NOMO-1 treated with DMSO at 0.1 percent for 48 hours (cell line): ENCODE results near the gene SNRNP35.
A peak's percentile ranks its signal among the peaks of the same experiment; 100 is the strongest.
"Not testable (repeated sequence)": the region's sequence is repeated elsewhere in the genome, so short reads cannot be mapped to it uniquely, and the experiment has no call there.

Source experiments
- DNase-seq: peaks from one replicate; lab custom pipeline; 2025; ENCODE audit not compliant: unreplicated experiment; lab: John Stamatoyannopoulos, UW

SNRNP35 gene, protein sequence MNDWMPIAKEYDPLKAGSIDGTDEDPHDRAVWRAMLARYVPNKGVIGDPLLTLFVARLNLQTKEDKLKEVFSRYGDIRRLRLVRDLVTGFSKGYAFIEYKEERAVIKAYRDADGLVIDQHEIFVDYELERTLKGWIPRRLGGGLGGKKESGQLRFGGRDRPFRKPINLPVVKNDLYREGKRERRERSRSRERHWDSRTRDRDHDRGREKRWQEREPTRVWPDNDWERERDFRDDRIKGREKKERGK

DNA sequence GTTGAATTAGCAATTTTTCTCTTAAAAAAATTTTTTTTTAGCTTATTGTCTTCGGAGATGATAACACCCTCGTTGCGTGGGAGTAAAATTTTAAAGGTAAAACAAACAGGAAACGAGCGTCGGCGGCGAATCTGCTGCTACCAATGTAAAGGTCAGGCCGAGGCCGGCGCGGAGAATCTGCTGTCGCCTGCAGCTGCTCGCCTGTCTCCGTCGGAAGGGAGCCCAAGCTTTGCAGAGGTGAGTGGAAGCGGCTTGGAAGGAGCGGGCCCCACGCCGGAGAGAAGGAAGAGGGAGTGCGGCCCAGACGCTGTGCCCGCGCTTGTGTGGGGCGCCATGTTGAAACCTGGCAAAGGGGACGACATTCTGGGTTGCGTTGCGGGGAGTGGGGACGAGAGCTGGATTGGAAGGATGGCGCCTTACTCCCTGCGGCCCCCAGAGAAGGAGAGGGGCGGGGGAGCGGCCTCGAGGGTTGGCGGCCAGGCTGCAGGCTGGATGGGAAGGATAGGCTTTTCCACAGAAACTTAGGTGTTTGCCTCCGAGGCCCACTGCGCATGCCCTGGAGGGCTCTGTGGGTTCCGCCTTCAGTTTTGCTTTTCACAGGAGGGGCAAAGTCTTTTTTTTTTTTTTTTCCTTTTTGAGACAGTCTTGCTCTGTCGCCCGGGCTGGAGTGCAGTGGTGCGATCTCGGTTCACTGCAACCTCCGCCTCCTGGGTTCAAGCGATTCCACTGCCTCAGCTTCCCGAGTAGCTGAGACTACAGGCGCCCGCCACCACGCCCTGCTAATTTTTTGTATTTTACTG is at the start of gene SNRNP35:
Gene SNRNP35 (plus strand): TSS at position 160 of the 800 bp plus-strand sequence. CDS start 7,402 bp downstream, outside the sequence.
- peak; percentile 80 for DNase-seq

DNA sequence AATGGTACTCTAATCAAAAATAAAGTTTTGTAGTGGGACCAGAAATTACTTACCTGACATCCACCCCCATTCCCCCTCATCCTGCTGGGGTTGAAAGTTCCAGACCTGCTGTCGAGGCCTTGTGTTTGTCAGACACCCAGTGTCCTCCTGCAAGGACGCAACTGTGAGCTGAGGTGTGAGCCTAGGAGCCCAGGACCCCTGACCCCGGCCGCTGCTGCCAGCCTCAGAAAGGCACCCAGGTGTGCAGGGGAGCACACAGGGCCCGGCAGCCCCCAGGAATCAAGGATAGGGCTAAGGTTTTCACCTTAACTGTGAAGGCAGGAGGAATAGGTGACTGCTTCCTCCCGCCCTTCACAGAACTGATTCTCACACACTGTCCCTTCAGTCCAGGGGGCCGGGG is 49.3 kb upstream of the SNRNP35 start:
- not testable (repeated sequence) for DNase-seq

DNA sequence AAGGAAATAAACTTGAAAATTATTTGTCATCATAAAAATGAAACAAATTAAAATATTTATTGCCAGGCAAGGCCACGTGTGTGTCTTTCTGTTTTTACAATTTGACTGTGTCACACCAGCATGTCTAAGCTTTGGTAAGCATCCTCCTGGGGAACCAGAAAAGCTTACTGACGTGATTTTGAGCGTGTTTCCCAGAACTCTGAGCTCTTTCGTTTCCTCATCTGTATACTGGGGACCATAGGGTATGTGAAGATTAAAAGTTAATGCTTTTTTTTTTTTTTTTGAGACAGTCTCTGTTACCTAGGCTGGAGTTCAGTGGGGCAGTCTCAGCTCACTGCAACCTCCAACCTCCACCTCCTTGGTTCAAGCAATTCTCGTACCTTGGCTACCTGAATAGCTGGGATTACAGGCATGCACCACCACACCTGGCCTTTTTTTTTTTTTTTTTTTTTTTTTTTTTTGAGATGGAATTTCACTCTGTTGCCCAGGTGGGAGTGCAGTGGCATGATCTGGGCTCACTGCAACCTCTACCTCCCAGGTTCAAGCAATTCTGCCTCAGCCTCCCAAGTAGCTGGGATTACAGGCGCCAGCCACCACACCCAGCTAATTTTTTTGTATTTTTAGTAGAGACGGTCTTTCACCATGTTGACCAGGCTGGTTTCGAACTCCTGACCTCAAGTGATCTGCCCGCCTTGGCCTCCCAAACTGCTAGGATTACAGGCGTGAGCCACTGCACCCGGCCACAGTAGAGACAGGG is 48.5 kb upstream of the SNRNP35 start:
- DNase-seq = not testable (repeated sequence)

DNA sequence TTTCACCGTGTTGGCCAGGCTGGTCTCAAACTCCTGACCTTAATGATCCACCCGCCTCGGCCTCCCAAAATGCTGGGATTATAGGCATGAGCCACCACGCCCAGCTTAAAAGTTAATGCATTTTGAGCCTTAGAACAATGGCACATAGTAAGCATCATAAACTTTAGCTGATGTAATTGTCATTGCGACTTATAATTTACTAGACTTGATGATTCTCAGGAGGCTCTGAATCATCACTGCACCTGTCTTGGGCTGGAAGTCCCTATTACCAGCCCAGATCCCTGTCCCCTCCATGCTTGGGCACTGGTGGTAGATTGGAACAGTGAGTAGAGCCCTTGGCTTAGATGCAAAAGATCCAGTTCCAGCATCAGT is 47.9 kb upstream of the SNRNP35 start:
- no peak for DNase-seq

DNA sequence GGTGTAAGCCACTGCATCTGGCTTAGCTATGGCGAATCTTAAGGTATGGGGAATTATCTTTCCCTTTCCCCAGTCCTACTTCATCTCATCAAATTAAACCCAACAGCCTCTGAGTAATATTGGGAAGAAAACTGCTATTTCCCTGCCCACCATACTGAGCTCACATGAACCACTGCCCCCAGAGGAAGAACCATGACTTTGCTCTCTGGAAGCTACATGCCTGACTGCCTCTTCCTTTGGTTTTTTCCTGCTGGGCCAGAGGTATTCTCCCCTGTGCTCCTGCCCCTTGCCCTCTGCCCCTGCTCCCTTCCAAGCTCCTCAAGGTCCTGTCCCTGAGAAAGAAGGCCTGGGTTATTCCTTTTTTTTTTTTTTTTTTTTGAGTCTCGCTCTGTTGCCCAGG is 36.6 kb upstream of the SNRNP35 start:
- DNase-seq = no peak

DNA sequence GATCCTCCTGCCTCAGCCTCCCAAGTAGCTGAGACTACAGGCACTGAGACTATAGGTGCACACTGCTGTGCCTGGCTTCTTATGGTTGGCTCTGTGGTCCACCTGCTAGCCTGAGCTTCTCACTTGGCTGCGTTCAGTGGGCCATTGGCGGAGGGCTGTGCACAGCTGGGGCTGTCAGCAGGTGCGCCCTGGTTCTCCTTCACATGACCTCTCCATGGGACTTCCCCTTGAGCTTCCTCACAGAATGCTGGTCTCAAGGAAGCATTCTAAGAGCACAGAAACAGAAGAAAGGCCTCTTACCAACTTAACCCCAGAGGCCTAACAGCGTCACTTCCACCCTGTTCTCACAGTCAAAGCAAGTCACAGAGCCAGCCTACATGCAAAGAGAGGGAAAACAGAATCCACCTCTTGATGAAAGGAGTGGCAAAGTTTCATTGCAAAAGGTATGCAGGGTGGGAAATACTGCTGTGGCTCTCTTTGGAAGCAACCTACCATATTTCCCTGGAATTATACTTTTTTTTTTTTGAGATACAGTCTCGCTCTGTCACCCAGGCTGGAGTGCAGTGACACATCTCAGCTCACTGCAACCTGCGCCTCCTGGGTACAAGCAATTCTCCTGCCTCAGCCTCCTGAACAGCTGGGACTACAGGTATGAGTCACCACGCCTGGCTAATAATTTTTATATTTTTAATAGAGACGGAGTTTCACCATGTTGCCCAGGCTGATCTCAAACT is 30.7 kb upstream of the SNRNP35 start:
- no peak for DNase-seq

DNA sequence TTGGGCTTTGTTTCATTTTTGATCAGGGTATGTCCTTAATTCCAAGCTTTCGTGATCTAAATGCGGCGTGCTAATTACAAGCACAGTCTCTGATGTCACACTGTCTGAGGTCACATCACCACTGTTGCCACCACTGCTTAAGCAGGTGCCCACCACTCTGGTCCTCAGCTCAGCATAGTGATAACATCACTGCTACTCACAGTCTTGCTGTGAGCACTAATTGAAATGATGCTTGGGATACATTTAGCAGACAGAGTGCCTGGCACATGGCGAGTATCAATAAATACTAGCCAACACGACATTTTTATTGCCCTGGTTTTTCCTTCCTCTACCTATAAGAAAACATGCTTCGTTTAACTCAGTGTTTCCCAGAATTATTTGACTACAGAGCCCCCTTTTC is 29.3 kb upstream of the SNRNP35 start:
- DNase-seq = no peak

DNA sequence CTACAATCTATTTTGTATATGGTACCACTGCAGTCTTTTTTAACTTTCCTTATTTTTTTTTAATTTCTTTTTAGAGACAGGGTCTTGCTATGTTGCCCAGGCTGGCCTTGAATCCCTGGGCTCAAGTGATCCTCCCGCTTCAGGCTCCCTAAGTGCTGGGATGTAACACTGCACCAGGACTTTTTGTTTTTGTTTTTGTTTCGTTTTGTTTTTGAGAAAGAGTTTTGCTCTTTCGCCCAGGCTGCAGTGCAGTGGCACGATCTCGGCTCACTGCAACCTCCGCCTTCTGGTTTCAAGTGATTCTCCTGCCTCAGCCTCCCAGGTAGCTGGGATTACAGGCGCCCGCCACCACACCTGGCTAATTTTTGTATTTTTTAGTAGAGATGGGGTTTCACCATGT is 28.8 kb upstream of the SNRNP35 start:
- not testable (repeated sequence) for DNase-seq

DNA sequence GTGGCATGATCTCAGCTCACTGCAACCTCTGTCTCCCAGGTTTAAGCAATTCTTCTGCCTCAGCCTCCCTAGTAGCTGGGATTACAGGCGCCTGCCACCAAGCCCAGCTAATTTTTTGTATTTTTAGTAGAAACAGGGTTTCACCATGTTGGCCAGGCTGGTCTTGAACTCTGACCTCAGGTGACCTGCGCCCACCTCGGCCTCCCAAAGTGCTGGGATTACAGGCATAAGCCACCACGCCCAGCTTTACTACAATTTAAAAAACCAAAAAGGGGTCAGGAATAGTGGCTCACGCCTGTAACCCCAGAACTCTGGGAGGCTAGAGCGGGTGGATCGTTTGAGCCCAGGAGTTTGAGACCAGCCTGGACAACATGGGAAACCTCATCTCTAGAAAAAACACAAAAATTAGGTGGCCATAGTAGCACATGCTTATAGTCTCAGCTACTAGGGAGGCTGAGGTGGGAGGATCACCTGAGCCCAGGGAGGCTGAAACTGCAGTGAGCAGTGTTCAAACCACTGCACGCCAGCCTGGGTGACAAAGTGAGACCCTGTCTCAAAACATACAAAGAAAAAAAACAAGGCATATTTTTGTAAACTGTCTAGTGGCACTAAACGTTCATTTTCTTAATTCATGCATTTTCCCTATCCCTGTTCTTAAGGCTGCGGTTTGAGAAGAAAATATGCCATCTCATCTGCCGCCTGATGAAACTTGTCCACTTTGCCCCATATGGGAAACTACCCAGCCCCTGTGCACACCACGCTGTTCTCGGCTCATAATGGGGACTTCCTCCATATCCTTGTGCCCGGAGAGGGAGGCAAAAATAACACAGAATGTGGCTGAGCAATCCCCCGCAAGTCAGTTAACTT is 25.8 kb upstream of the SNRNP35 start:
- DNase-seq = peak; percentile 74

DNA sequence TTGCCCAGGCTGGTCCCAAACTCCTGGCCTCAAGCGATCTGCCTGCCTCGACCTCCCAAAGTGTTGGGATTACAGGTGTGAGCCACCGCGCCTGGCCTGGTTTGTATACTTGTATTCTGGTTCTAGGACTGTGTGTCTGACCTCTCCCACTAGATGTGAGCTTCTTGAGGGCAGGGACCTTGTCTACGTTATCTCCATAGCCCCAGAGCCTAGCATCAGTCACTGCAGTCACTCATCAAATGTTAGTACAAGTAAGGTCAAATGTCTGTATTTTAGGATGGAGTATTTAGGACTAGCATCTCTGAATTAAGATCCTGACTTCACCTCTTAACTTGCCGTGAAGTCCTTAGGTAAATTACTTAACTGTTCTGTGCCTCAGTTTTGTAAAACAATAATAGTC is 24.3 kb upstream of the SNRNP35 start:
- no peak for DNase-seq

DNA sequence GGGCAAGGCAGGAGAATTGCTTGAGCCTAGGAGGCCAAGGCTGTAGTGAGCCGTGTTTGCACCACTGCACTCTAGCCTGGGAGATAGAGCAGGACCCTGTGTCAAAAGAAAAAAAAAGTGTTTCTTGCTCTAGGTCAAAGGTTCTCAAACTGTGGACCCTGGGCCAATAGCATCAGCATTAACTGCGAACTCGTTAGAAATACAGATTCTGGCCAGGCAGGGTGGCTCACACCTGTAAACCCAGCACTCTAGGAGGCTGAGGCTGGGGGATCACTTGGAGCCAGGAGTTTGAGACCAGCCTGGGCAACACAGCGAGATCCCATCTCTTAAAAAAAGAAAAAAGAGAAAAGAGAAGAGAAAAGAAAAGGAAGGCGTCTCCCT is 22.3 kb upstream of the SNRNP35 start:
- DNase-seq = no peak

DNA sequence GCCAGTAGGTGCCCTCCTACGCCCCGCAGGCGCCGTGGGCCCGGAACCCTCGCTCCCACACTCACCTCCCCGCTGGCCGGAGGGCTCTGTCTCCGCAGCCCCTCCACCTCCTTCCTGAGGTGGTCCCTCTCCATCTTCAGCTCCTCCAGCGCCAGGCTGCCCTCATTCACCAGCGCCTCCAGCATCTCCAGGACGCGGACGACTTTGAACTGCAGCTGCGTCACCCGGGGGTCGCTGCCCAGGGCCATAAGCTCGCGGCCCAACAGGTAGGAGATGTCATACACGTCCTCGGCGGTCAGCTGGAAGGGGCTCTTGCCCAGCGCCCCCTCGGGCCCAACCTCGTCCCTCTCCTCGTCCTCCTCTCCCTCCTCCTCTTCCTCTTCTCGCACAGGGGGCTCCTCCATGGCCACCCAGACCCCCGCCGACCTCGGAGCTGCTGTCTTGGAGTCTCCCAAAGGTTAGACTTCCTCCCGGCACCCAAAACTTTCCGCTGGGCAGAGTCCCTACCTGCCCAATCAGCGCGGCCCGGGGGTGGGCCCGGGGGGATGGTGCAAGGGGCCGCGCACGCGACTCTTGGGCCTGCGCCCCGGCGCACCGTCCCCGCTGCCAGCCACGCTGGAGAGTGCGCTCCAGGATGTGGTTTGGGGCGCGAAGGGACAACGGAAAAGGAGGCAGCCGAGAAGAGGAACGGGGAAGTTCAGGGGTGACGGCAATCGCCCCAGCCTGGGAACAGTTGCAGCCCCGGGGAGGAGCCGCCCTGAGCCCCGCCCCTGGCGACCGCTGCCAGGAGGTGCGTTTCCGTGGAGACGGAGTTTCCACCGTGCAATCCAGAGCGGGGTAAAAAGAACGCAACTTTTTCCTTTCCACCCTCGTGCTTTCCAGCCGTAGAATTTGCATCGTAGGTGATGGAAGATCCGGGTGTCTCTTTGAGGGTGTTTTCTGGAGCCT is 21.6 kb upstream of the SNRNP35 start, which contains the start of gene RILPL2:
Gene RILPL2 (minus strand): TSS at position 668 of the 948 bp plus-strand sequence. CDS start 264 bp downstream, at position 404.
- DNase-seq = peak; percentile 99

DNA sequence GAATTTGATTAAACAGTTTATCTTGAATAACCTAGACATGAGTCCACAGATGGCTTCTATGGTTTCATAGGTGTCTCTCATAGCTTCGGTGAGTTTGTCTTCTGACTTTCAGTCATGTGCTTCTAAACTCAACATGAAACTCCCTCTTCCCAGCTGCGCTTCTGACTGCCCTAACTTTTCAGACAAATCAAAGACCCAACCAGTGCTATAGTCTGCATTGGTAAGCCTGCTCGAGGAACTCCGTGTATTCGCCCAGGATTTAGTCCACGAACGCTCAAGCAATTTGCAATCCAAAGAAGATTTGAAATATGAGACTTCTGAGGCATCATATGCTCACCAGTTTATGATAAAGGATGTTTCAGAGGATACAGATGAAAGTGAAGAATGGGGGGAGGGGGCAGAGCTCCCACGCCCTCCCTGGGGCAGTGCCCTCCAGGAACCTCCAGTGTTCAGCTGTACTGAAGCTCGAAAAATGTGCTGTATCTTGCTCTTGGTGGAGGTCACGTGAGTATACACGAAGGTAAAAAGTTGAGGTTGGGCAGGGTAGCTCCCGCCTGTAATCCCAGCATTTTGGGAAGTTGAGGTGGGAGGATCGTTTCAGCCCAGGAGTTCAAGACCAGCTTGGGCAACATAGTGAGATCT is 16.3 kb upstream of the SNRNP35 start:
- DNase-seq = no peak

DNA sequence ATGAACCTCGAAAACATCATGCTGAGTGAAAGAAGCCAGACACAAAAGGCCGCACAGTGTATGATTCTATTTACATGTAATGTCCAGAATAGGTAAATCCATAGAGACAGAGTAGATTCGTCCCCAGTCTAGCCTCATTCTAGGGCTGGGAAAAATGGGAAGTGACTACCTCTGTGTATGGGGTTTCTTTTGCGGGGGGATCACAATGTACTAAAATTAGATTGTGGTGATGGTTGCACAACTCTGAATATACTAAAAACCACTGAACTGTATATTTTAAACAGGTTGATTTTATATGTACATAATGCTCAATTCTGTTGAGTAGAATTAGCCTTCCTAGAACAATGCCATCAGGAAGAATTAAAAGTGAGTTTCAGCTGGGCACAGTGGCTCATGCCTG is 15.2 kb upstream of the SNRNP35 start:
- DNase-seq = peak; percentile 73

DNA sequence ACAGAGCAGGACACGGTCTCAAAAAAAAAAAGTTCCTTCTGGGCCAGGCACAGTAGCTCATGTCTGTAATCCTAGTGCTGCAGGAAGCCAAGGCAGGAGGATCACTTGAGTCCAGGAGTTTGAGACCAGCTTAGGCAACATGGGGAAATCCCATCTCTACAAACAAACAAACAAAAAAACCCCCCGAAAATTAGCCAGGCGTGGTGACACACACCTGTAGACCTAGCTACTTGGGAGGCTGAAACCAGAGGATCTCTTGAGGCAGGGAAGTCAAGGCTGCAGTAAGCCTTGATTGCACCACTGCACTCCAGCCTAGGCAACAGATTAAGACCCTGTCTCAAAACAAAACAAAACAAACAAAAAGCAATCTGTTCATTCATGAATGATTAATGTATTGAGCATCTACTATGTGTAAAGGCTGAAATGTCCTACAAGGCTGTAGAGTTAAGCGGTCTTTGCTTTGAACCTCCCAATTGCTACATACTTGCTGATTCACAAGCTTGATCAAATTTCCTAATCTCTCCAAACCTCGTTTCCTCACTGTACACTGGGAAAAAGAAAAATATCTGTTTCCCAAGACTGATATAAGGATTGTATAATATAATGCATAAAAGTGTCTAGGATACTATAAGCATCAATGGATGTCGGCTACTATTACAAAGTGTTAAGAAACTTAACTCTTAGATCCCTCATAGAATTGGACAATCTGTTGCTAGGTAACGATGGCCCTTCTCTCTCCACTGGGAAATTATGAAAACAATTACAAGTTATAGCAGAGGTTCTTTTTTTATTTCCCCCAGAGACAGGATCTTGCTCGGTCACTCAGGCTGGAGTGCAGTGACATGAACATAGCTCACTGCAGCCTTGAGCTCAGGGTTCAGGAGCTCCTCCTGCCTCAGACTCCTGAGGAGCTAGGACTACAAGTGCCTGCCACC is 13.6 kb upstream of the SNRNP35 start:
- DNase-seq = peak; percentile 35

DNA sequence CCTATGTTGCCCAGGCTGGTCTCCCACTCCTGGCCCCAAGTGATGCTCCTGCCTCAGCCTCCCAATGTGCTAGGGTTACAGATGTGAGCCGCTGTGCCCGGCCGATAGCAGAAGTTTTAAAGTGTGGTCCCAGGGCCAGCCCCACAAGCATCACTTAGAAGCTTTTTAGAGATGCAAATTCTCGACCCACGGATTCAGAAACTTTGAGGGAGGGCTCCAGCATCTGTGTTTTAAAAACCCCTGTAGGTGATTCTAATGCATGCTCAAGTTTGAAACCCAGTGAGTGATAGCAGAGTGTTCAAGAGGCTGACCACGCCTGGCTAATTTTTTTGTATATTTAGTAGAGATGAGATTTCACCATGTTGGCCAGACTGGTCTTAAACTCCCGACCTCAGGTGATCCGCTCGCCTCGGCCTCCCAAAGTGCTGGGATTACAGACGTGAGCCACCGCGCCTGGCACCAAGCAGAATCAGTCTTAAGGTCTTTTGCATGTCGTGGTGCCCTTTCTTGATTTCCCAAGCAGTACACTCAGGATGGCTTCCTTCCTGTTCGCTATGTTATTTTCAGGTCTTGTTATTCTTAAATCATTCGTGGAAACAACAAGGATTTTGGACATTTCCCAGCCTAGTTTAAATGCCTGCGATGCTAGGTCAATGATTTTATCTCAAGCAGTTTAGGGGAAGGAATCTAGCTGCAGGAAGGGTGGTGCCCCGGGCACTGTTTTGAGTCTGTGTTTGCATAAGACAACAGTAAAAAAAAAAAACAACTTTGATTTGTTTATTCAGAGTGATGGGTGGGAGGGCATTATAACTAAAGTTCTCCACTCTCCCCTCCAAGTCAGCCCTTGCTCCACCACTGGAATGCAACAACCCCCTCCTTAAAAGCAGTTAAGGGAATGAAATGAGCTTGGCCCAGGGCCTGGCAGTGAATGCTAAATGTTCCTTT is 12.3 kb upstream of the SNRNP35 start:
- no peak for DNase-seq
